Testis (tissue), 3 donors: ENCODE measurements around the gene GRK5. TPM values are rescaled to one million over a fixed set of nuclear protein-coding genes. Genes with fewer than 3 reads are reported as not detected.

Source experiments
- DNase-seq: peaks from one replicate; pipeline ENCODE4 v3.0.0-alpha.2; 2019
- H3K27ac ChIP-seq, 2 donors: fragments of 200-600 bp; sonication (generic); one replicate each; pipeline ENCODE4 v1.5.1; 2019
- H3K27me3 ChIP-seq: fragments of 200-600 bp; sonication (generic); one replicate; pipeline ENCODE4 v1.5.1; 2019
- H3K36me3 ChIP-seq: fragments of 200-600 bp; sonication (generic); one replicate; pipeline ENCODE4 v1.5.1; 2017; ENCODE audit warnings: low read depth; ENCODE audit errors: missing control alignments
- H3K4me1 ChIP-seq: fragments of 200-600 bp; sonication (generic); one replicate; pipeline ENCODE4 v1.5.1; 2019
- H3K4me3 ChIP-seq, 2 donors: fragments of 200-600 bp; sonication (generic); one replicate each; pipeline ENCODE4 v1.5.1; 2017 to 2019
- H3K9me3 ChIP-seq: fragments of 200-600 bp; sonication (generic); one replicate; pipeline ENCODE4 v1.5.1; 2017
- CTCF ChIP-seq, 3 experiments: fragments of 450-650 bp in 2 of 3; fragments of 200-600 bp in 1 of 3; sonication (generic) in 1 of 3; IDR thresholded peaks; one replicate each; pipeline ENCODE4 v1.5.1; 2016 to 2019; ENCODE audit warnings: antibody characterized with exemption in 3 of 3, mild to moderate bottlenecking in 2 of 3, moderate library complexity in 1 of 3
- POLR2A ChIP-seq: fragments of 450-650 bp; IDR thresholded peaks from one replicate; pipeline ENCODE4 v1.6.1; 2017; ENCODE audit warnings: antibody characterized with exemption, mild to moderate bottlenecking, moderate library complexity
- WGBS, 2 donors: methylation state at CpG; one replicate each; pipeline ENCODE4 v1.1.5; 2018; 5-methylcytosine and 5-hydroxymethylcytosine counted together
- intact Hi-C: fragments of 100-400 bp; cut with DNase I; formaldehyde crosslinking; loops from one replicate; pipeline ENCODE4 v1.15.1; 2023; ENCODE audit warnings: low total_unique reads
- polyA plus RNA-seq: library from polyadenylated mRNA; stranded (reverse); fragments of 350-450 nt; fragmentation: Illumina TruSeq; extraction: RNeasy Lipid Tissue Mini Kit (QIAGEN cat#74804); gene quantifications from one replicate; pipeline ENCODE4 v1.2.3, GENCODE V29; 2014; ENCODE audit warnings: low read depth, low replicate concordance; ENCODE audit not compliant: insufficient read depth
- total RNA-seq, 2 donors: library from RNA; depleted of rRNA; stranded (reverse); fragments of >200 nt; gene quantifications; one replicate each; pipeline ENCODE4 v1.2.3, GENCODE V29; 2016

Gene GRK5
- total and polyA plus RNA-seq, 3 donors from 2014 or later, result 4.5 to 10.3 (median 5.5) TPM

GRCh38 chr10:119373294-119374102, 166.1 kb downstream of the GRK5 start:
- Histone ChIP-seq H3K4me1 (peaks cover 11% of the 10 kb centered on the region), H3K9me3 (no peaks in the 10 kb centered on the region), H3K4me3 (no peak overlapping the region), H3K27me3 (no peaks in the 10 kb centered on the region), H3K36me3 (no peaks in the 10 kb centered on the region), H3K27ac (no peak overlapping the region)
- TF ChIP-seq POLR2A (no peak), CTCF (IDR thresholded peaks at IDR 0.05) (no peak)
- DNase-seq, result no peak
- intact Hi-C loops, result no loop called here
- 89 to 93% methylated on average over 13 of the region's 13 CpGs for WGBS, 2 donors

- intact Hi-C loops, result no loop called here
- TF ChIP-seq POLR2A, result no peak
- no peak for TF ChIP-seq CTCF (IDR thresholded peaks at IDR 0.05)
- no peak overlapping the region for H3K27ac ChIP-seq
- H3K9me3 ChIP-seq, result no peaks in the 10 kb centered on the region
- no peak overlapping the region for H3K4me3 ChIP-seq
- H3K4me1 ChIP-seq, result peaks cover 7% of the 10 kb centered on the region
- no peaks in the 10 kb centered on the region for H3K27me3 ChIP-seq
- 92 to 94% methylated on average over 3 to 4 of the region's 4 CpGs for WGBS, 2 donors
- no peak for DNase-seq
- H3K36me3 ChIP-seq, result no peaks in the 10 kb centered on the region
These were observed 166.9 kb downstream of the GRK5 start for GRCh38 chr10:119374236-119374635.

- Histone ChIP-seq H3K9me3 (no peaks in the 10 kb centered on the region), H3K36me3 (no peaks in the 10 kb centered on the region), H3K27ac (no peak overlapping the region), H3K4me1 (peaks cover 7% of the 10 kb centered on the region), H3K27me3 (no peaks in the 10 kb centered on the region), H3K4me3 (no peak overlapping the region)
- intact Hi-C loops, result no loop called here
- TF ChIP-seq POLR2A, result no peak
- TF ChIP-seq CTCF (IDR thresholded peaks at IDR 0.05), result no peak
- DNase-seq, result no peak
- WGBS, 2 donors, result 83 to 93% methylated on average over 4 to 7 of the region's 7 CpGs
These were observed 168.4 kb downstream of the GRK5 start for GRCh38 chr10:119375574-119376272.

GRCh38 chr10:119377451-119377957, 170.1 kb downstream of the GRK5 start:
- WGBS, 2 donors, result 66 to 70% methylated on average over 4 of the region's 4 CpGs
- intact Hi-C loops, result no loop called here

More at GRCh38 chr10:119377451-119377957, 170.1 kb downstream of the GRK5 start:
- Histone ChIP-seq H3K4me1 (peaks cover 7% of the 10 kb centered on the region), H3K36me3 (no peaks in the 10 kb centered on the region), H3K4me3 (no peak overlapping the region), H3K27me3 (no peaks in the 10 kb centered on the region), H3K9me3 (no peaks in the 10 kb centered on the region), H3K27ac (no peak overlapping the region)
- no peak for TF ChIP-seq CTCF (IDR thresholded peaks at IDR 0.05)
- TF ChIP-seq POLR2A, result no peak
- no peak for DNase-seq
